Stimulated activated CD8-positive, alpha-beta memory T cell treated with anti-CD3 and anti-CD28 coated beads, Interleukin-12 subunit alpha, Interleukin-12 subunit beta, amount 100 ng/mL, for 4 hours (primary cell): Measurements from ENCODE around the gene FKBP3.
A peak's percentile ranks its signal among the peaks of the same experiment; 100 is the strongest.
"Not testable (repeated sequence)": the region's sequence is repeated elsewhere in the genome, so short reads cannot be mapped to it uniquely, and the experiment has no call there.

ENCODE experiments used
- DNase-seq: peaks from one replicate; pipeline ENCODE4 v3.0.0-alpha.2; 2020; ENCODE audit warnings: low read depth

The FKBP3 gene

DNA sequence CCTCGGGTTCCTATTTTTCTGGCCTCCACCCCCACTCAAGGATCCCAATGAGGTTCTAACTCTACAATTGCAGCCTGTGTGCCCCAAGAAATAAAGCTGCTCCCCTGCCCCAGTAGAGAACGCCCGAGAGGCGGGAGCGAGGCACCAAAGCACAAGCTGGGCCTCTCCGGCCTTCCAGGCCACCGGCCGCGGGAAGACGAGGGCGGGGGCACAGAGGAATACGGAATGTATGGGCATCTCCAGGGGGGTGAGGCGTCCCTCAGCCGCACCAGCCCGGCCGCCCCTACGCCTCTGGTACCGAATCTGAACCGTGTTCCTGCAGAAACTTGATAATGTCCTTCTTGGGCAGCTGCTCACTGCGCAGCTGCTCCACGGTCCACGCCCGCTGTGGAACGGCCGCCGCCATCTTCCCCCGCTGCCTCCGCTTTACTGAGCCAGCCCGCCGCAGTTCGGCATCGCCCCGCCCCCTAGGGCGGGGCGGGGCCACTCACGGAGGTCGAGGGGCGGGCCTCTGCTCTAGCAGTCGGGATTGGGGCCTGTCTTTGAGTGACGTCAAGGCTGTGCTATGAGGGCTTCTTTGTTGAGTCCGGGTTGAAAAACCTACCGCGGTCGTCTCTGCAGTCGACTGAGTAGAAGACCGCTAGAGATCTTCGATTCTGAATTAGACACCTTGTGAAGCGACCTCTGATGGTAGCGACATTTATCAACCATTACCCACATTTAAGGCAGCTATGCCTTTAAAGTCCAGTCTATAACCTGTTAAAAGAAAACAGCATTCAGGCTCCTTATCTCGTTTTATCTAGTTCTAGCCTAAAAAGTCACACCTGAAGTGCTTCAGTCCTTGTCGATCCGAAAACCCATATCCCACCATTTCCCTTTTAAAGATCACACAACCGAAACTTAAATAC, at the start of gene FKBP3:
Gene FKBP3 (minus strand): TSS at position 431 of the 908 bp plus-strand sequence. CDS start 25 bp downstream, at position 406.
- peak; percentile 89 for DNase-seq

DNA sequence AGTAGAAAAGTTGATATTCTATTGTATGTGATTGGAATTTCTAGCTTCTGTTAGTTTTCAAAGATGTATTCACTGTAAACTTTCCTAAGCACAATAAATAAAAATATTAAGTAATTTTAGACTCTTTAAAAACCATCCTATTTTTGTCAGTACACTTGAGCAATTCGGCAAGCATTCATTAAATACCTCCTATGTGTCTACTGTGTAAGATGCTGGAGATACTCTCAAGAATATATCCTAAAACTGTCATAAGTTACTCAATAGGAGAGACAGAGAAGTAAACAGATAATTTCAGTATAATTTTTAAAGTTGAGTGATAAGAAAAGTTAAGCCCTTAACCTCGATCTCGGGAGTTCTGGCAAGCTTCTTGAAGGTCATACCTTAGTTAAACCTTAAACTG, 47.5 kb upstream of the FKBP3 start:
- no peak for DNase-seq

DNA sequence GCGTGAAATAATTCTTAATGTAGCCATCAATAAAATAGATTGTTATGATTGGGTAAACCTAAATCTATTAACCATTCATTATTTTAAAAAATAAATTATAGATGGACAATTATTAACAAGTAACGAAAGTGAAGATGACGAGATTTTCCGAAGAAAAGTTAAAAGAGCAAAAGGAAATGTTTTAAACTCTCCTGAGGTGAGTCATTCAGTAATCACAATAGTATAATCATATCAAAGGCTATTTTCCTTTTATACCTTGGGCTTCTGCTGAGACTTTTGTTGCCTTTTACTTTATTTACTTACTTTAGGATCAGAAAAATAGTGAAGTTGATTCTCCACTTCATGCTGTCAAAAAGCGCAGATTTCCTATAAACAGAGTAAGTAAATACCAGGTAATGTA, 47.0 kb upstream of the FKBP3 start:
- no peak for DNase-seq

DNA sequence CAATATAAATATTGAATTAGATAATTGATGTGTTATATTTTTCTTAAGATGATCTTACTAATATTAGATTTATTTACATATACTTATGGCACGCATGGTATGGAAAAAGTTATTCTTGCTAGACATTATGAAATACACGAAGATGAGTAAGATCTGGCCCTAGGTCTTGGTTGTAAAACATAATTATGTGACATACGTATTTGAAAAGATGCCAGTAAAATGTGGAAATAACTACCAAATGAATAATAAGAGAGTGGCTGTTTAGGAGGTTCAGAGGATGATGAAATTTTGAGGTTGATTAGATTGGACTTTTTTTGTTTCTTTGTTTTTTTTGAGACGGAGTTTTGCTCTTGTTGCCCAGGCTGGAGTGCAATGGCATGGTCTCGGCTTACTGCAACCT, 42.8 kb upstream of the FKBP3 start:
- DNase-seq, result no peak

DNA sequence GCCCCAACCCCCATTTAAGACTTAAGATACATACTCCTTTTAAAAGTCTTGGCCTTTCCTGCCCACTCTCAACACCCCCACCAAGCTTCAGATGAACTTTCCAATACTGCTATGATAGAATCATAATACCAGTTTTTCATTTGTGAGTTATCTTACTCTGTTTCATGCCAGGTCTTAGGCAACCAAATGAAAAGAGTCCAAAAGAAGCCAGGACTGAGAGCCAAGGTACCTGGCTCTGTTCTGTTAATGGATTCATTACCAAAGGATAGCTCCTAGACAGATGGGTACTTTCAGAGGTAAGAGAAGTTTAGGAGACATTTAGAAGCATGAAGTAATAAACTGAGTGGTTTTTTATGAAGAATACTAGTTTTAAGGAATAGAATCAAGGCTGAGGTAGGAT, 35.6 kb upstream of the FKBP3 start:
- no peak for DNase-seq

DNA sequence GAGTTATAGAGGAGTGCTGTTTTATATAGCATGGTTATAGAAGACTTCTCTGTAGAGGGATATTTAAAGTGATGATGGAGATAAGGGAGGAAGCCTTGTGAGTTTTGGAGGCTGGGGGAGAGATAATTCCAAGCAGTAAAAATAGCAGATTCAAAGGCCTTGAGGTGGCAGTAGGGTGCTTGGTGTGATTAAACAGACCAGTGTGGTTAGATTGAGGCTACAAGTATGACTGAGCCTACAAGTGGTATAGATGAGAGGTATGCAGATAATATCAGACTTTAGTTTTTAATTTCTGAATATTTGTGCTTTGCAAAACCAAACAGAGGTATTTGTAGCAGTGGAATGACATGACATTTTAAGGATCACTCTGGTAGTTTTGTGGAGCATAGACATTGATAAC, 21.8 kb upstream of the FKBP3 start:
- DNase-seq, result no peak

DNA sequence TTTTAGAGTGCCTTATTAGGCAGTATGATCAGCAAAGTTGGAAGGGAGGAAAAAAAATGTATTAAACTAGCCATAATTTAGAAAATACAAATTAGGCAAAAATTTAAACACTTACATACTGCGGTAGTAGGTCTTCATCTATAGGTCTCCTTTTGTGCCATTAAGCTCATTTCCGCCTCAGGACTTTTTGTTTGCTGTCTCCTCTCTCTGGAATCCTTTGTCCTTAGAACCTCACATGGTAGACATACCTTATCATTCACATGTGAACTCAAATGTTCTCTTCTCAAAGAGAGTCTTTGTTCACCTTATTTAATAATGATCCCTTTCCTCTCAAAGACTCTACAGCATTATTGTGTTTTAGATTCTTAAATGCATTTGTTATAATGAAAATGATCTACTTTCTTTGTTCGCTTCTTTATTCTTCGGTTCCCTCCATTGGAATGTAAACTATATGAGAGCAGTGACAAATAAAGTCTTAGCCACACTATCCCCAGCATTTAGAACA, 16.2 kb upstream of the FKBP3 start:
- DNase-seq, result no peak

DNA sequence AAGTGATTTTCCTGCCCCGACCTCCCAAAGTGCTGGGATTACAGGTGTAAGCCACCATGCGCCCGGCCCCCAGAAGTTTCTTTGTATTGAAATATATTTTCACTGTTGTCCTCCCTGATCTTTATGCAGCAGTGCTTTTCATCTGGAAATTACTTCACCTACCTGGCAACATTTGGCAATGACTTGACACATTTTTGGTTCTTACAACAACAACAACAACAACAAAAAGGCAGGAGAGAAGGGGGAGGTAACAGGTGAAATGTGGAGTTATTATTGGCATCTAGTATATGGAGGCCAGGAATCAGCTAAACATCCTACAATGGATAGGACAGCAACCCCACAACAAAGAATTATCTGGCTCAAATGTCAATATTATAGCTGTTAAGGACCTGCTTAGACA, 15.3 kb upstream of the FKBP3 start:
- no peak for DNase-seq

DNA sequence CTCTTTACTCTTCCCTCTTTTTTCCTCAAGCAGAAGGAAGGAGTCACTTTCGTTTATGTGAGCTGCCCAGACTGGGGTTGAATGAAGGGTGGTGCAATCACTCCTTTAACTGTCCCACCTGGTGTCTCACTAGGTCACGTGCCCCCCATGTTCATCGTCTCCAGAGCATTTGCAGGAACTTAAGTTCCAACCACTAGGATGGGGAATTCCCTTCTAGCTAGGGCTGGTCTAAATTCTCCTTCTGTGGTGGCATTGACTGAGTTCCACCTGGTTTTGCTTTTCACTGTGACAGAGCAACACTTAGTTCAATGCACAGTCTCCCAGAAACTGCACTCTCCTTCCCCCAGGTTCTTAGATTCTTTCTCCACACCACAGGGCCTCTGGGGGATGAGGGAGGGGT, 10.9 kb upstream of the FKBP3 start:
- no peak for DNase-seq

DNA sequence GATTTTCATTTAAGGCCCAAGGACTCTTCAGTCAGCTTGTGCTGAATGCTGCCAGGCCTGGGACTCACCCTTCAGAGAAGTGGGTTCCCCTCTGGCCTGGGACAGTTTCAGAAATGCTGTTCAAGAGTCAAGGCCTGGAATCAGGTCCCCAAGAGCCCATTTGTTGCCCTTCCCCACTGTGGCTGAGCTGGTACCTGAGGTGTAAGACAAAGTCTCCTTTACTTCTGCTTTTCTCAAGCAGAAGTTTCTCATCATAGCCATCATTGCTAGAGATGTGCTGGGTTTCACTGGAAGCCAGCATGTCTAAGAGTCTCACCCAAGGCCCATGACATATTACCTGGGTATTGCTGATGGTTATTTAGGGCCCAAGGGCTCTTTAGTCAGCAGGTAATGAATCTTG, 10.4 kb upstream of the FKBP3 start:
- no peak for DNase-seq

DNA sequence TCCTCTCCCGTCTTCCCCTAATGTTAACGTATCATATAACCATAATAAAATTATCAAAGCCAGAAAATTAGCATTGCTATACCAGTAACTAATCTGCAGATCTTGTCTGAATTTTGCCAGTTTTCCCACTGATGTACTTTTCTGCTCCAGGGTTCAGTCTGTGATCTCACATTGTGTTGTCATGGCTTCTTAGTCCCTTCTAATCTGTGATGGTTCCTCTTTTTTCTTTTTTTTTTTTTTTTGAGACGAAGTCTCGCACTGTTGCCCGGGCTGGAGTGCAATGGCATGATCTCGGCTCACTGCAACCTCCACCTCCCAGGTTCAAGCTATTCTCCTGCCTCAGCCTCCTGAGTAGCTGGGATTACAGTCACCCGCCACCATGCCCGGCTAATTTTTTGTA, 7.8 kb upstream of the FKBP3 start:
- DNase-seq, result not testable (repeated sequence)

DNA sequence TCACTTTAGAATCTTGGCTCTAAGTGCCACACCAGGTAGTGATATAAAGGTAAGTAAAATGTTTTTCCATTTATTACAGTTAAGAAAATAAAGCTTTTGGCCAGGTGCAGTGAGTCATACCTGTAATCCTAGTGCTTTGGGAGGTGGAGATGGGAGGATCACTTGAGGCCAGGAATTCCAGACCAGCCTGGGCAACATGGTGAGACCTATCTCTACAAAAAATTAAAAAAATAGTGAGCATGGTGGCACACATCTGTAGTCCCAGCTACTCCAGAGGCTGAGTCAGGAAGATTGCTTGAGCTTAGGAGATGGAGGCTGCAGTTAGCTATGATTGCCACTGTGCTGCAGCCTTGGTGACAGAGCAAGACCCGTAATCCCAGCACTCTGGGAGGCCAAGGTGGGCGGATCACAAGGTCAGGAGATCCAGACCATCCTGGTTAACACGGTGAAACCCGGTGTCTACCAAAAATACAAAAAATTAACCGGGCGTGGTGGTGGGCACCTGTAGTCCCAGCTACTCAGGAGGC, 6.4 kb upstream of the FKBP3 start:
- DNase-seq, result no peak

DNA sequence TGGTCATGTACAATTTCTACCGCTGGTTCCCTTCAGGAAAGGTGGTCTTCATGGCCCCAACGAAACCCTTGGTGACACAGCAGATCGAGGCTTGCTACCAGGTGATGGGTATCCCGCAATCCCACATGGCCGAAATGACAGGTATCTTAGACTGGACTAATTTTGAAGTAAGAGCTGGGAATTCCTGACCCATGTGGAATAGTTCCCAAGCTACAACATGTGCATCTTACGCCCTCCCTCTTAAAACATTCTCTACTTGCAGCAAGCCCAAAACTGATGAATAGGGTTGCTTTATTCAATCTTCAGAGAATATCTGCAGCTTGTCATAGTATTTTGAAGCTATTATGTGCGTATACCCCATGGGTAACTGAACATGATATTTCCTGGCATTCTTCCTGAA, 2.1 kb upstream of the FKBP3 start:
- no peak for DNase-seq

DNA sequence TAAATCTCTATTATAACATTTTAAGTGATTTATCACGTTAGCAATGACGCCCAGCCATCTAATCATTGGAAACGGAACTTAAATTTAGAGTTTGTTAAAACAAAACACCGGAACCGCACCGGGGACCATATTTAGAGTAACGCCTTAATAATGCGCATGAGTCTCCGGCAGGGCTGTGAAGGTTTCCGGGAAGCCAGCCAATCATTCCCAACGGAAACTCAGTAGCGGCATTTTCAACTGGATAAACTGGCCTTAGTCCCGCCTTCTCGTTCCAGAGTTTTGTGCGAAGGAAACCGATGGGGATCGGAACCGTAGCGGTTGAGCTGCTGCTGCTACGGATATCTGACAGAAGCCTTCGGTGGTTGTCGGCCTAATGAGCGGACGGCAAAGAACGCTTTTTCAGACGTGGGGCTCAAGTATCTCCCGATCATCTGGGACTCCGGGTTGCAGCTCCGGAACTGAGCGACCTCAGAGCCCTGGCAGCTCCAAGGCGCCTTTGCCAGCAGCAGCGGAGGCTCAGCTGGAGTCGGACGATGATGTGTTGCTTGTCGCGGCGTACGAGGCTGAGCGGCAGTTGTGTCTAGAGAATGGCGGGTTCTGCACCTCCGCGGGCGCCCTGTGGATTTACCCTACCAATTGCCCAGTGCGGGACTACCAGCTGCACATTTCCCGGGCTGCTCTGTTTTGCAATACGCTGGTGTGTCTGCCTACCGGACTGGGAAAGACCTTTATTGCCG, 1.5 kb upstream of the FKBP3 start, which contains the start of gene FANCM:
Gene FANCM (plus strand): TSS at position 272 of the 737 bp plus-strand sequence. CDS start 102 bp downstream, at position 374.
- DNase-seq, result peak; percentile 63

DNA sequence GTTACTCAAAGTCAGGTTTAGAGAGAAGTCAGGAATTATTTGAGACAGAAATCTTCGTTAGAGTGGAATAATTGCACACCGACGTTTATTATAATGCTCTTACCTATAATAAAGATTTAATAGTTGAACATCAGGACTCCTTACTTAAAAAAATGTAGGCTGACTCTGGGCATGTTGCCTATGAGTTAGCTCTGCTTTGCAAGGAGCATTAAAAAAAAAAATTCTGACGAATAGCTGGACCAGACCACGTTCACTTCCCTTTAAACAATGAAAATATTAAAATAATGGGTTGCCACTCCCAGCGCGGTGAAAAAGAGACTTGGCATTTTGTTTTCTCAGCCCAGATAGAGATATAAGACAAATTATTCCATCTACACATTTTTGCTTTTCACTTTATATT, 875 bp upstream of the FKBP3 start:
- DNase-seq, result no peak

DNA sequence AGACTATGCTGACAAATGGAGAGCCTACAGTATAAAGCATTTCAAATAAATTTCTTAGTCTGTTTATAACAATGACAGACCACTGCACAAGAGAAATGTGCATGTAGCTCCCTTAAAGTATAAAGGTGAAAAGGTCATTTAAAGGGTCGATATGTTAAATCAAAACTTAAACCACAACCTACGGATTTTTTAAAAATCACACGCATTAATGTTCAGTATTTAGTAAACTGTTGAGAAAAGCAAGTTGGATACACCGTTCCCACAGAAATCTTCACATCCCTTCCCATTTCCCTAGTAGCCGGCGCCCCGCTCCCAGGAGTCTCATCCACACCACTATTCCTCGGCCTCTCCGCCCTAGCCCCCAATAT, 614 bp downstream of the FKBP3 start:
- no peak for DNase-seq

DNA sequence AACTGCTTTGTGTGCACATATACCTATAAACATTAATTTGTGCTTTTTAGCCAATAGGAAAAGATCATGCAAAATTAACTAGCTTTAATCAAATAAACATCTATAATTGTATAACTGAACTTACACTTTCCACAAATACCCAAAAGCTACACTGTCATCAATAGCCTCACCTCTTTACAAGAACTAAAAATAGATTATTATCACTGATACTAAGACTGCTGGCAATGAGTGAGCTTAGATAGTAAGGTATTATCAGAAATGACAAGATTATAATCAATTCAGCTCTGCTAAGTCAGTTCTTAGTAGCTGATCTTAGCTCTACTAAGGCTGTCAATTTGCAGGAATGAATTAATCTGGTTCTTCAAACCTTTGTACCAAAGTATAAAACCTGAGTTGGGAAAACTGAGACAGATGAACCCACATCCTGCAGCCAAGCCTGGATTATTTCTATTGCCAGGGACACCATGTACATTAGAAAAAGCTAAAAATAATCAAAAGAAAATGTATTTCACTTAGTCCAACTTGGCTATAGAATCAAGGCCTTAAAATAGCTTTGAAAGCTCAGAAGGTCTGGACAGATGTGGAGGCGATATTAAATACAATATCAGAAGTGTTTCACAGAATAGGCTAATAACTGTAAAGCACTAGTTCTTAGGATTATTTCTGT, 5.2 kb downstream of the FKBP3 start:
- no peak for DNase-seq

DNA sequence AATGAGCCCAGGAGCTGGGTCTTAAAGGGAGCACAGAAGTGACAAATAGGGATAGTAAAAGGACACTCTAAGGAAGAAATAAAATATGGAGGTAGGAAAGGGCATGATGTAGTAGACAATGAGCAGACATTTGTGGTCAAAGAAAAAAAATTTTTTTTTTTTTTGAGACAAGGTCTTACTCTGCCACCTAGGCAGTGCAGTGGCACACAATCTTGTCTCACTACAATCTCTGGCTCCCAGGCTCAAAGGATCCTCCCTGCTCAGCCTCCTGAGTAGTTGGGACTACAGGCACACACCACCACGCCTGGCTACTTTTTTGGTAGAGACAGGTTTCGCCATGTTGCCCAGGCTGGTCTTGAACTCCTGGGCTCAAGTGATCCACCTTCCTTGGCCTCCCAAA, 8.5 kb downstream of the FKBP3 start:
- no peak for DNase-seq

DNA sequence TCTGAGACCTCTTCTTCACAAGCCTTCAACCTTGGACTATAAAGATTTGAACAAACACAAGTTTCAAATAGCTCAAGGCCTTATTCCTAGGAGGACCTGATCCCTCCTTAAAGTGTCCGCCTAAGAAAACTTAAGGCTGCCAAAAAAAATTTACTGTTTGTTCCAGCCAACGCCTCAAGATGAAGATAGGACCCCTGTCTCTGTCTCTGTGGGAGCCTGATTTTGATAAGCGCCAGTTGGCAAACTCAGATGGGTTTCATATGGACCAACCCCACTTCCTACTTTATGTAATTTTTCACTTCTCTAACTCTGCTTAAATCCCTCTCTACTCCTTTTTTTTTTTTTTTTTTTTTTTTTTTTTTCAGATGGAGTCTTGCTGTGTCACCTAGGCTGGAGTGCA, 11.0 kb downstream of the FKBP3 start:
- DNase-seq, result no peak

DNA sequence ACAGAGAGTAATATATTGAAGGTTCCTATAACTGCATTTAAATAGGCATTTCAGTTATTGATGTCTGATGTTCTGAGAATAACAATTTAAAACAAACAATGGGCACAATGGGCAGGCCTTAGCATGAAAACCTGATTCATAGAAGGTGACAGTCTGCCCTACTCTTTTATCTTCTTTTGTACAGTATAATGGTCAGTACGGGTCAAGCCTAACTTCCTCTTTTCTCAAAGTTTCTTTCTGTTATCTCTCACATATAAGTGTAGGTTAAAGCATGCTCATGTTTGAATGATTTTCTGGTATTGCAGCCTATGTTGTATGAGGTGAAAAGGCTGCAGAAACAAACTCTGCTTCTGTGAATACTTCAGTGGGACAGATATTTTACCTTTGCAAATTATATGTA, 14.2 kb downstream of the FKBP3 start:
- no peak for DNase-seq

DNA sequence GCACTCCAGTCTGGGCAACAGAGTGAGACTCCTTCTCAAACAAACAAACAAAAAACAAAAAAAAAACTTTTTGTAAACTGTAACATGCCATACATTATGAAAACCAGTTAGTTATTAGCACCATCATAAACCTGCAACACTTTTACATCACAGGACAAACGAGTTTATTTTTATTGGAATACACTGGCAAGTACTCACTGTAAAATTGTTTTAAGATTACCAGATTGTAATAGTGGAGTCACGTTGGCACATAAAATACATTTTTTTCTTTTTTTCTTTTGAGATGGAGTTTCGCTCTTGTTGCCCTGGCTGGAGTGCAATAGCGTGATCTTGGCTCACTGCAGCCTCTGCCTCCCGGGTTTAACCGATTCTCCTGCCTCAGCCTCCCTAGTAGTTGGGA, 15.7 kb downstream of the FKBP3 start:
- DNase-seq, result no peak

DNA sequence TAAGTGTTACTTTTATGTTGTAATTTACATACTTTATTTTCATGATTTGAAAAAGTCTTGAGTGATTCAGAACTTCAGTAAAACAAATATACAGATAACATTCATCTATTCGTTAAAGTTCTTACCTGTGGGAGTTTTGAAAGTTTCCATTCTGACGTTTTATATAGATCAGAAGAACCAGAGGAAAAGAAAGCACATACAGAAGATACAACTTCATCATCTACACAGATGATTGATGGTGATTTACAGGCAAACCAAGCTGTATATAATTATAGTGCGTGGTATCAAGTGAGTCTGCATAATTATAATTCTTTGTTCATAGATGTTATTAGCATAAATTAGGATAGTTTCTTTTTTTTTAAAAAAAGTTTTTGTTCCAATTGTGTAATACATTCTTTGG, 20.0 kb downstream of the FKBP3 start:
- DNase-seq, result no peak
